Activated CD4-positive, alpha-beta T cell treated with anti-CD3 and anti-CD28 coated beads for 1 hour (primary cell): ENCODE data around the gene CKMT2.

Source experiments
- DNase-seq: peaks from one replicate; pipeline ENCODE4 v3.0.0-alpha.2; 2020

The CKMT2 gene

DNA sequence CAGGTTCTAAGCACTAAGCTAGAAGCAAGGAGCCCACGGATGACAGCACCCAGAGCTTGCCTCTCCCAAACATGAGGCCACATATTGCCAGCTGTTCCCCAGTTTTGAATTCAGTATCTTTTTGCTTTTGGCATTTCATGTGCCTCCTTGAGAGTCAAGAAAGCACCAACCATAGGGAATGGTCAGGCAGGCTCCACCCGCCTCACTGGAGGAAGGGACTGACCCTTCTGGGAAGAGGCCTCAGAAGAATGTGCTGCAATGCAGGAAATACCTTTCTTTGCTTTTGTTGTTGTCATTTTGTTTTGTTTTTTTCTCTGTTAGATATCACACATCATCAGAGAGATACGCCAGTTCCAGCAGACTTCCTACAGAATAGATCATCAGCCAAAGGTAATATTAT, 13.7 kb upstream of the CKMT2 start:
- DNase-seq, result no peak

DNA sequence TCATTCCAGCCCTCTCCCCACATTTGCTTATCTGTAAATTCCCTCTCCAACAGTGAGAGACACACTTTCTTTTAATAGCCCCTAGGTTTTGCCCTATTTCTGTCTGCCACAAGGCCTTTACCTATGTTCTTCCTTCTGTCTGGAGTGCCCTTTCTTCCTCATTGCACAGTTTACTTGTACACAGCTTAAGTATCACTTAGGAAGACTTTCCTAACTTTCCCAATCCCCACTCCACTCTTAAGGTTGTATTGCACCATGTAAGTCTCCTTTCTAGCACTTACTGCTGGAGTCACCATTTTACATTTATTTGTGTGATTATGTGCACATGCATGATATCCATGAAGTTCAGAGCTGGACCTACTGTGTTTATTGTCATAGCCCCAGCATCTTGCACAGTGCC, 10.8 kb upstream of the CKMT2 start:
- DNase-seq, result no peak

DNA sequence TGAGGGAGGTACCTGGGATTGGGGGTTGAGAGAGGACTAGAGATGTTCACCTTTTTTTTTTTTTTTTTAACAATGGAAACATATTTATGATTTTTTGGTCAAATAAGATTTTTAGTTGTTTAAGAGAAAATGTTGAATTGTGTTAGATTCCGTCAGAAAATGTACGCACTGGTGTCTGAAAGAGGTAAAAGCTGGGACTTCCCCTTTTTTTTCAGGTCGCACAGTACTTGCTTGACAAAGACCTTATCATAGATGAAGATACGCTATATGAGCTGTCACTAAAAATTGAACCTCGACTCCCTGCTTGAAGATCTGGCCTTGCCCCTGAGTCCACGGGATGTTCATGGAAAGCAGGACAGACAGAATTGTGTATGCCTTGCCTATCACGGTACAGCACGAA, 7.7 kb upstream of the CKMT2 start:
- DNase-seq, result no peak

- DNase-seq, result no peak
Observed at GRCh38 chr5:81226286-81226685, 6.8 kb upstream of the CKMT2 start.

DNA sequence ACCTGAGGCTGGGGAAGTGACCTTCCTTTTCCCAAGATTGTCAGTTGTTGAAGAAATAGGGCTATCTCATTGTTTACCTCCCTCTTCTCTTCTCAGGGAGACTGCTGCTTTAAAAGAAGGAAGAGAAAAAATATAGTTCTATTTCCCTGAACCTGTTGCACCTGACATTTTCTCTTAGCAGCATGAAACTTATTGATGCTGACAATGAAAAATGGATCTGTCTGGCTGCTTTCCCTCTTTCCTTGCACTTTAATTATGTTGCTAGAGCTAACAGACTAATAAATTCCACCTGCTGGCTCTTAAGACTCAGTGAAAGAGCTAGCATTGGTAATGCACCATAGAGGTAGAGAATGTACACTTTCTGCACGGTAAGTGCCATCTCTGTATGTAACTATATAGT, 6.2 kb upstream of the CKMT2 start:
- DNase-seq, result no peak

GRCh38 chr5:81228084-81228483, 5.0 kb upstream of the CKMT2 start:
- no peak for DNase-seq

DNA sequence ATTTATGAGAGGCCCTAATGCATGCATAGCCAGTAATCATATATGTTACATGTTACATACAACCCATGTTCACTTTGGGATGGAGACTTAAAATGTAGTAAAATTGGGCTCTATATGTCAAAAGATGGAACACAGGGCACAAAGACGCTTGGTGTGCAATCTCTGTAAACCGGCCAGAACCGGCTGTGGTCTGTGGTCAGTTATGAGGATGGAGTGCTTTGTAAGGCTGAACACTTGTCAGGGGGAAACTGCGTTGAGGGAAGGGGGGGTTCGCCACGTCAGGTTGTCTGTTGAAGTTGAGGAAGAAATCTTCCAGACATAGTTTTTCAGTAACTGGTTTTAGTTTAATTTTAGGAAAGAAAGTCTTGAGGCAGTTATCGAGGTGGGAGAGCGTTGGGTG, 2.7 kb upstream of the CKMT2 start:
- no peak for DNase-seq

- DNase-seq, result no peak
Observed at GRCh38 chr5:81232464-81233079, 550 bp upstream of the CKMT2 start.

DNA sequence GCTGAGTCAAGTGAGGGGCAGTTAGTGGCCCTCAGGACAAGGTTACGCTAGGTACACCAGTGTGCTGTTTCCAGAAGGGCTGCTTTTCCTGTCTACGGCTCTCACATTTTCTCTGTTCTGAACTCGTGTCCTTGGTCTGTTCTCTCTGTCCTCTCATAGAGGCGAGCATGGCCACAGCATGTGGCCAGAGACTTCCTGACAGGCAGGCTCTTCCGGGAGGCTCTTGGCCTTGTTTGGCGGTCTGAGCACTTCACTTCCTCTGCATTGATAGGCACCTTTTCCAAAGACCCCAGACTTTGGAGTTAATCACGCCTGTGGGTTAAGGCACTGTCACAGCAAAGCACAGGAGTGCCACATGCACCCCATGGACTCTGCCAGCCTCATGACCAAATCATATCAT, 1.2 kb downstream of the CKMT2 start:
- no peak for DNase-seq

DNA sequence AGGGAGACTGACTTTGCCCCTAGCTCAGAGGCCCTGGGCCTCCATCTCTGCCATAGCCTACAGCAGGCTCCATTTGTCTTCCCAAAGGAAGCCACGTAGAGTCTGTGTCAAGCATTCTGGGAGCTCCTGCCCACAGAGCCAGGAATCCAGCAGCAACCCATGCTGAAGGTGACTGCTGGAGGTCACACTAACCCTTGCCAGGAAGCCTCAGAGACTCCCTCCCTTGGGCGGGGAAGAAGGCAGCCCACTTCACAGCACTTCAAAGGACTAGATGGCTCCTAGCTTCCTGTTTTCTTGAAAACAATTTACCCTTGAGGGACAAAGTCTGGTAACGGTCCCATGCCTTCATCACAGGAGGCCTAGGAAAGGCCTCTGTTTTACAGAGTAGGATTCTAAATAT, 1.7 kb downstream of the CKMT2 start:
- DNase-seq, result no peak

DNA sequence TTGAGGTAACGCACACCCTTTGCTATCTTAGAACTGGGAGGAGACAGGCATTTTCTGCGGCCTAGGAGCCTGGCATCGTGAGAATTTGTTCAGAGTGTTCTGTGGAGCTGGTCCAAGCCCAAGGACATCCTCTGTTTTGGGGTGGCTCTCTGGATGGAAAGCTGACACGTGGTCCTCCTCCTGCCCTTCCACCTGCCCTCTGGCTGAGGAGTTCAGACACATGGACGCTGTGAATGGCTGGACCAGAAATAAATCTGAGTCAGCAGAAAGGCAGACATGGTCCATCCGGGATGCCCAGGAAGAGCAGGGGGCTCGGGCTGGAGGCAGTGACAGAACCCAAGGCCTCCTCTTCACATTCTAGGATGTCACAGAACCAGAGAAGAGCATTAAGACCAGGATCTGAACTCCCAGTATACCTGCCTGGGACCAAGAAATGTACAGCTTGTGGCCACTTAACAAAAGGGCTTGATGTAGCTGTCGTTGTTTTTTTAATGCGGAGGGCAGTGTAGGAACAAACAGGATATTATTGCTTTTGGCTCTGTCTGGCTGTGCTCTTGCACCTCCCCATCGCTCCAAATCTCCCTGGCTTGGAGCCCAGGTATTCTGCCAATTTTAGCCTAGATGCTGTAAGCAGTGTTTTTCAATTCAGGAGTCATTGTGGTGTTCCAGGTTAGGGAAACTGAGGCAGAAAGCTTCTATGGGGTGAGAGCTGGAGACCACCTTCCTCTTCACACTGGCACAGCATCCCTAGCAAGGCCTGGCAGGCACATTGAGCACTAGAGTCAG, 2.4 kb downstream of the CKMT2 start:
- no peak for DNase-seq

DNA sequence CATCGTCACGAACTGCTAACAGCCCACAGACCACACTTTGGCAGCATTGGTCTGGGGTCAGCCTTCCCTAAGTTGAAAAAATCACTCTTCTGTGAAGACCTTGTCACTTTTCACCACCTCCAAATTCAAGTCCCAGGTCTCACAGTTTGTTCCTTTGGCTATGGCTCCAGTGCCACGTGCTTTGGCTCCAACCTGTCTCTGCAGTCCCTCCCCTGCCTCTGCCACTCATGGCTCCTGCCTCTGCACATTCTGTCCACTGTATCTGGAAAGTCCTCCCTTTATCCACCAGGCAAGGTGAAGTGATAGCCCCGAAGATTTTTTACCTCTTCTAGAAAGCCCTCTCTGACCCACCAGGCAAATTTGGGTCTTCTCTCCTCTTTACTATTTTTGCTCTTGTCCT, 5.3 kb downstream of the CKMT2 start:
- DNase-seq, result no peak

DNA sequence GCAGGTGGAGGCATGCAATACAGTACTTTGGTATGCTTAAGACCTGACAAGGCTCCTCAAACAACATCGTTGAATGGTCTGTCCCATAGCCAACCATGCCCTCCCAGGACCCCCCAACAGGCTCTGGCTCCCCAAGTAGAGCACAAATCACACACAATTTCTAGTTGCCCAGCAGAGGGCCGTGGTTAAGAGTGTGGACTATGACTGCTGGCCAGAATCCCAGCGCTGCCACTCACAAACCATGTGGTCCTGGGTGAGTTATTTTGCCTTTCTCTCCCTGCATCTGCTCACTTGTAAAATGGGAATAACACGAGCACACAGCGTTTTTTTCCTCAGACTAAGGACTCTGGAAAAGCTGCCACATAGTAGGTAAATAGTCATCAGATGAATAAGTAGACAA, 6.5 kb downstream of the CKMT2 start:
- DNase-seq, result no peak

GRCh38 chr5:81241001-81241400, 7.9 kb downstream of the CKMT2 start:
- no peak for DNase-seq

GRCh38 chr5:81241961-81242648, 9.0 kb downstream of the CKMT2 start:
- no peak for DNase-seq

- DNase-seq, result no peak
Observed at GRCh38 chr5:81242906-81243436, 9.8 kb downstream of the CKMT2 start.

GRCh38 chr5:81244451-81244850, 11.3 kb downstream of the CKMT2 start:
- DNase-seq, result no peak

GRCh38 chr5:81245871-81246235, 12.7 kb downstream of the CKMT2 start:
- DNase-seq, result no peak

DNA sequence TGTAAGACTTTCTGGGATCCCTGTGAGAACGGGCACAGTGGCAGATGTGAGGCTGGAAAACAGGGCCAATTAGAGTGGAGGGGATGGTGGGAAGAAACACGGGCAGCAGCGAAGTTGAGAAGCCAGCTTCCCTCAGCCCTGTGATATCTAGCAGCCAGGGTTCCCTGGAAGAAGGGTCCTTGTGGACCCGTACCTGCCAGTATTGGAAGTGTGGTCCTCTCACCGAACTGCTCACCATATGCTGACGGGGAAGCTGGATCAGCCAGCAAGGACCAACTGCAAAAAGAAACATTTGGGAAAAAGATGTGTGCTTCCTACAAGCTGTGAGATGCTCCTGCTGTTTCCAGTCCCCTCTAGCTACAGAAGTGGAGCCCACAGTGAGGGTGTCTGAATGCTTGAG, 13.6 kb downstream of the CKMT2 start:
- no peak for DNase-seq

DNA sequence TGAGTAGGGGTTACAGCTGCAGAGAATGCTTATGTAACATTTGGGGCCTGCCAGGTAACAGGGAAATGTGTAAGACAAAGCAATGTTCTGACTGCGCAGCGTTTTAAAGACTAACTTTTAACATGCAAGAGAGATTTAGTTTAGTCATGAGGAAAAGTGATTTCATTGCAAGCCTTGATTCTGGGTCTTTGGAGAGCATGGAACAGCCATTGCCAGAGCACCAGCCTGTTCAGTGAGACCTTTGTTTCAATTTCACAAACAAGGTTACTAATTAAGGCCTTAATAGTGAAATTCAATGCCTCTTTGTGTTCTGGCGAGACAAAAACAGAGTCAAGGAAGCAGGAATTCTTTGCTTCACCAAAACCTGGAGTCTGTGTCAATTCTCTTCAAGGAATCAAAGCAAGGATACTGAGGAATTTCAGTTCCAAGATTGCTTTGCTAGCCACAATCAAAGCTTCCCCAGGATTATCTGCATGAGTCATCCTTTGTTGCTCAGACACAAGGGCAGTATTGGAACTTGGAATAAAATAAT, 14.4 kb downstream of the CKMT2 start:
- DNase-seq, result no peak

- DNase-seq, result no peak
Observed at GRCh38 chr5:81249240-81249639, 16.1 kb downstream of the CKMT2 start.

DNA sequence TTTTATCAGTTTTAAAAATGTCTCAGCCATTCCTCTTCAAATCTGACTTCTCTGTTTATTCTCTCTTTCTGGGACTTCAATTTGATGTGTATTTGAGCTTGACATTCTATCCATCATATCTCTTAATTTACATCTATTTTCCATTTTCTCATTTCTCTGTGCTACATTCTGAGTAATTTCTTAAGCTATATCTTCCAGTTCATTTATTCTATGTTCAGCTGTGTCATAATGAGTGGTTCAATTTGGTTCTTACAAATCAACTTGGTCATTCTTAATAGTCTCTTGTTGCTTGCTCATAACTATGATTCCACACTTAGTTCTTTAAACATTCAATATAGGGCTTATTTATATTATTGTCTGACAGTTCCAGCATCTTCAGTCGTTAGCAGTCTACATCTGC, 16.9 kb downstream of the CKMT2 start:
- no peak for DNase-seq

GRCh38 chr5:81251922-81252321, 18.8 kb downstream of the CKMT2 start:
- no peak for DNase-seq

GRCh38 chr5:81252904-81253303, 19.8 kb downstream of the CKMT2 start:
- DNase-seq, result no peak
